HCT116 (cell line): ENCODE results near the gene CACNB2. TPM values are rescaled to one million over a fixed set of nuclear protein-coding genes. Genes with fewer than 3 reads are reported as not detected.

Experiments
- ATAC-seq: fragments of 200-7000 bp; cut with Tn5 transposase; 2 replicates; pipeline ENCODE4 v1.9.1; 2020; ENCODE audit warnings: mild to moderate bottlenecking, moderate library complexity
- BruUV-seq: library from RNA; stranded (reverse); fragments of 400-500 nt; replicated peaks from 2 replicates; lab custom pipeline; 2021; lab: Mats Ljungman, UMichigan
- CTCF ChIA-PET: fragments of 300-600 bp; sonication (Branson Sonifier 250); formaldehyde crosslinking; loops from one replicate; lab custom pipeline; 2021; ENCODE audit warnings: antibody characterized with exemption; lab: Charles Lee
- POLR2A ChIA-PET: fragments of 300-600, 350-600 bp; sonication (Branson Sonifier 250); formaldehyde crosslinking; loops from one replicate; lab custom pipeline; 2021; ENCODE audit warnings: antibody characterized with exemption; lab: Charles Lee
- RAD21 ChIA-PET, 2 experiments: fragments of 300-600 bp; sonication (Branson Sonifier 250); formaldehyde crosslinking; loops; one replicate each; lab custom pipeline; 2023; ENCODE audit warnings: low total read pairs in 2 of 2; ENCODE audit not compliant: uncharacterized antibody in 2 of 2, unreplicated experiment in 2 of 2, low non-redundant PET in 1 of 2; lab: Charles Lee
- DNase-seq: peaks from one replicate; pipeline ENCODE4 v3.0.0-alpha.2; 2010; ENCODE audit warnings: low read depth, low spot score
- H2AFZ ChIP-seq: fragments of 200-600 bp; shearing (Covaris generic), sonication (generic); 2 replicates; pipeline ENCODE4 v1.6.1; 2017; ENCODE audit warnings: low read depth, mixed run types, mixed read lengths, antibody characterized with exemption, low read length; ENCODE audit not compliant: poor library complexity, severe bottlenecking
- H3K27ac ChIP-seq: 2 replicates; pipeline ENCODE4 v1.5.1; 2012; ENCODE audit warnings: low read depth, low read length
- H3K27me3 ChIP-seq: fragments of 200-600 bp; sonication (generic); 2 replicates; pipeline ENCODE4 v1.6.1; 2016; ENCODE audit warnings: mixed run types, low read length, mixed read lengths; ENCODE audit not compliant: insufficient read depth
- H3K36me3 ChIP-seq, 2 experiments: fragments of 200-500 bp in 1 of 2; fragments of 200-600 bp in 1 of 2; sonication (Bioruptor generic) in 1 of 2; sonication (generic) in 1 of 2; 2 replicates each; pipeline versions ENCODE4 v1.5.1 to v1.6.1; 2014 to 2016; ENCODE audit warnings: low read length in 2 of 2, inconsistent platforms in 1 of 2, mixed read lengths in 1 of 2, mixed run types in 1 of 2; ENCODE audit not compliant: insufficient read depth in 2 of 2, control insufficient read depth in 1 of 2
- H3K4me1 ChIP-seq, 2 experiments: fragments of 200-600 bp in 1 of 2; sonication (generic) in 1 of 2; 2 replicates each; pipeline versions ENCODE4 v1.5.1 to v1.6.1; 2012 to 2017; ENCODE audit warnings: low read length in 2 of 2, inconsistent platforms in 1 of 2, mild to moderate bottlenecking in 1 of 2, mixed read lengths in 1 of 2, mixed run types in 1 of 2, moderate library complexity in 1 of 2; ENCODE audit not compliant: insufficient read depth in 2 of 2, control insufficient read depth in 1 of 2
- H3K4me2 ChIP-seq: fragments of 200-600 bp; sonication (generic); 2 replicates; pipeline ENCODE4 v1.6.1; 2017; ENCODE audit warnings: mixed run types, low read length, mixed read lengths
- H3K4me3 ChIP-seq, 2 experiments: fragments of 200-600 bp in 1 of 2; sonication (generic) in 1 of 2; replicated peaks in 1 of 2; 2 replicates each; pipeline ENCODE4 v1.5.1; 2011 to 2016; ENCODE audit warnings: low read length in 2 of 2, control low read depth in 1 of 2, low read depth in 1 of 2, mild to moderate bottlenecking in 1 of 2, mixed read lengths in 1 of 2, mixed run types in 1 of 2
- H3K79me2 ChIP-seq: fragments of 200-600 bp; sonication (generic); 2 replicates; pipeline ENCODE4 v1.6.1; 2017; ENCODE audit warnings: mild to moderate bottlenecking, mixed run types, low read length, moderate library complexity, mixed read lengths; ENCODE audit not compliant: insufficient read depth
- H3K9ac ChIP-seq: fragments of 200-600 bp; sonication (generic); 2 replicates; pipeline ENCODE4 v1.6.1; 2016; ENCODE audit warnings: low read length, mixed read lengths
- H3K9me2 ChIP-seq: fragments of 200-600 bp; sonication (generic), shearing (Covaris generic); 2 replicates; pipeline ENCODE4 v1.6.1; 2017; ENCODE audit warnings: mixed run types, mild to moderate bottlenecking, moderate library complexity; ENCODE audit not compliant: insufficient read depth
- H3K9me3 ChIP-seq, 2 experiments: fragments of 200-500 bp in 1 of 2; fragments of 200-600 bp in 1 of 2; sonication (Bioruptor generic) in 1 of 2; sonication (generic) in 1 of 2; 2 replicates each; pipeline ENCODE4 v1.6.1; 2014 to 2017; ENCODE audit warnings: low read length in 2 of 2, mixed read lengths in 2 of 2, inconsistent platforms in 1 of 2, low read depth in 1 of 2, mild to moderate bottlenecking in 1 of 2, mixed run types in 1 of 2, moderate library complexity in 1 of 2; ENCODE audit not compliant: control insufficient read depth in 1 of 2, insufficient read depth in 1 of 2
- H4K20me1 ChIP-seq: fragments of 200-600 bp; sonication (generic), shearing (Covaris generic); 2 replicates; pipeline ENCODE4 v1.6.1; 2017; ENCODE audit warnings: mixed run types, mild to moderate bottlenecking, moderate library complexity; ENCODE audit not compliant: insufficient read depth
- CBX3 ChIP-seq: IDR thresholded peaks from 2 replicates; pipeline ENCODE4 v1.6.1; 2012; ENCODE audit warnings: low read depth
- CEBPB ChIP-seq: IDR thresholded peaks from 2 replicates; pipeline ENCODE4 v1.6.1; 2012; ENCODE audit warnings: low read depth
- EGR1 ChIP-seq: IDR thresholded peaks from 2 replicates; pipeline ENCODE4 v1.6.1; 2012; ENCODE audit warnings: low read depth
- EZH2 ChIP-seq: fragments of 200-600 bp; sonication (generic); IDR thresholded peaks from 2 replicates; pipeline ENCODE4 v1.6.1; 2017; ENCODE audit warnings: antibody characterized with exemption, mixed run types
- EZH2phosphoT487 ChIP-seq: fragments of 200-600 bp; IDR thresholded peaks from 2 replicates; pipeline ENCODE4 v1.6.1; 2018; ENCODE audit warnings: antibody characterized with exemption, borderline replicate concordance
- FOSL1 ChIP-seq: IDR thresholded peaks from 2 replicates; pipeline ENCODE4 v1.6.1; 2012; ENCODE audit warnings: low read depth
- POLR2A ChIP-seq: IDR thresholded peaks from 2 replicates; pipeline ENCODE4 v1.7.0; 2011; ENCODE audit warnings: borderline replicate concordance; ENCODE audit not compliant: insufficient read depth, insufficient read length; ENCODE audit errors: extremely low read depth
- POLR2AphosphoS5 ChIP-seq: IDR thresholded peaks from 2 replicates; pipeline ENCODE4 v1.6.1; 2011; ENCODE audit warnings: mild to moderate bottlenecking, low read depth, low read length, moderate library complexity
- SIN3A ChIP-seq: IDR thresholded peaks from 2 replicates; pipeline ENCODE4 v1.6.1; 2012; ENCODE audit warnings: low read depth
- SP1 ChIP-seq: IDR thresholded peaks from 2 replicates; pipeline ENCODE4 v1.6.1; 2012; ENCODE audit warnings: low read depth
- TCF7L2 ChIP-seq: IDR thresholded peaks from 2 replicates; pipeline ENCODE4 v1.7.0; 2011; ENCODE audit warnings: borderline replicate concordance, inconsistent platforms; ENCODE audit not compliant: insufficient read depth, insufficient read length; ENCODE audit errors: extremely low read depth
- YY1 ChIP-seq: IDR thresholded peaks from 2 replicates; pipeline ENCODE4 v1.6.1; 2011; ENCODE audit warnings: low read length, low read depth, moderate library complexity, mild to moderate bottlenecking; ENCODE audit not compliant: insufficient replicate concordance; ENCODE audit errors: extremely low read depth
- intact Hi-C: fragments of 100-400 bp; cut with micrococcal nuclease; formaldehyde crosslinking; loops from 2 replicates; pipeline ENCODE4 v1.10.0; 2022
- total RNA-seq: library from RNA; stranded (reverse); gene quantifications from one replicate; pipeline ENCODE4 v1.2.1, GENCODE V29; 2021; ENCODE audit not compliant: unreplicated experiment
- TF ChIP-seq, protein P1 (sequence below), 3 experiments: fragments of 200-600 bp in 1 of 3; sonication (generic) in 1 of 3; IDR thresholded peaks in 2 of 3; conservative IDR thresholded peaks in 1 of 3; 2 replicates each; pipeline ENCODE4 v1.5.1; 2012 to 2017; ENCODE audit warnings: low read depth in 2 of 3, low read length in 2 of 3, antibody characterized with exemption in 1 of 3, borderline replicate concordance in 1 of 3, control low read depth in 1 of 3, mild to moderate bottlenecking in 1 of 3, mixed read lengths in 1 of 3, mixed run types in 1 of 3, moderate library complexity in 1 of 3; ENCODE audit not compliant: insufficient read depth in 1 of 3
- TF ChIP-seq, protein P2 (sequence below): IDR thresholded peaks from 2 replicates; pipeline ENCODE4 v1.6.1; 2012; ENCODE audit warnings: low read depth

CACNB2 gene
- total RNA-seq, 1 experiment from 2014 or later, result 0.71 TPM

DNA sequence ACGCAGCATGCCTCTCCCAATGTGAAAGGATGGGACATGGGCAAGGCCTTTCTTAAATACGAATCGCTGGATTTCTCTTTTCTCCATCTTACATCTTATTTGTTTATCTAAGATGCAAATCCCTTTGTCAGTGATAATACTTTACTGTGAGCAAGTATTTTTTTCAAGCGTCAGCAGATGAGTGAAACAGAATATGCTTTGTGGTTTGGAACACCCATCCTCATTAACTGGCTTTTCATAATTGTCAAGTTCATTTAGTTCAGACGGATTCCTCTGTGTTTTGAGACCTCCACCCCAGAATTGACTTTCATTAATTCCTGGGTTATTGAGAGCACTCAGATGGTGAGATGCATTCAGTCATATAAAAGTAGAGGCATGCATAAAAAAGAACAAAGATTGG, 361.4 kb downstream of the CACNB2 start:
- Histone ChIP-seq H2AFZ (no peak overlapping the region), H4K20me1 (no peaks in the 10 kb centered on the region), H3K4me2 (no peak overlapping the region), H3K9ac (no peak overlapping the region), H3K9me3 (no peaks in the 10 kb centered on the region), H3K9me2 (no peaks in the 10 kb centered on the region), H3K27me3 (no peaks in the 10 kb centered on the region), H3K27ac (no peak overlapping the region), H3K4me1 (no peaks in the 10 kb centered on the region), H3K4me3 (no peak overlapping the region), H3K36me3 (no peaks in the 10 kb centered on the region), H3K79me2 (no peaks in the 10 kb centered on the region)
- intact Hi-C loops, result no loop called here
- RAD21 ChIA-PET, result no interaction called here
- BruUV-seq, result no TSS peak
- TF ChIP-seq EZH2phosphoT487 (no peak), CBX3 (no peak), POLR2A (no peak), YY1 (no peak), EZH2 (no peak), SIN3A (no peak), SP1 (no peak), EGR1 (no peak)
- TF ChIP-seq, protein P1, sequence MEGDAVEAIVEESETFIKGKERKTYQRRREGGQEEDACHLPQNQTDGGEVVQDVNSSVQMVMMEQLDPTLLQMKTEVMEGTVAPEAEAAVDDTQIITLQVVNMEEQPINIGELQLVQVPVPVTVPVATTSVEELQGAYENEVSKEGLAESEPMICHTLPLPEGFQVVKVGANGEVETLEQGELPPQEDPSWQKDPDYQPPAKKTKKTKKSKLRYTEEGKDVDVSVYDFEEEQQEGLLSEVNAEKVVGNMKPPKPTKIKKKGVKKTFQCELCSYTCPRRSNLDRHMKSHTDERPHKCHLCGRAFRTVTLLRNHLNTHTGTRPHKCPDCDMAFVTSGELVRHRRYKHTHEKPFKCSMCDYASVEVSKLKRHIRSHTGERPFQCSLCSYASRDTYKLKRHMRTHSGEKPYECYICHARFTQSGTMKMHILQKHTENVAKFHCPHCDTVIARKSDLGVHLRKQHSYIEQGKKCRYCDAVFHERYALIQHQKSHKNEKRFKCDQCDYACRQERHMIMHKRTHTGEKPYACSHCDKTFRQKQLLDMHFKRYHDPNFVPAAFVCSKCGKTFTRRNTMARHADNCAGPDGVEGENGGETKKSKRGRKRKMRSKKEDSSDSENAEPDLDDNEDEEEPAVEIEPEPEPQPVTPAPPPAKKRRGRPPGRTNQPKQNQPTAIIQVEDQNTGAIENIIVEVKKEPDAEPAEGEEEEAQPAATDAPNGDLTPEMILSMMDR (IDR thresholded peaks at IDR 0.05 in 2 of 3, conservative IDR thresholded peaks at IDR 0.05 in 1 of 3; ENCODE audit: borderline replicate concordance in 1 of 3, insufficient read depth in 1 of 3, low read depth in 2 of 3, low read length in 2 of 3), result no peak
- ATAC-seq, result no peak
- no peak for DNase-seq
- POLR2A ChIA-PET, result interaction anchor here (0.7 kb wide), 1 partner anchor 43 kb away, joined by 3 read pairs; no protein-coding TSS in a partner anchor
- CTCF ChIA-PET, result no interaction called here

DNA sequence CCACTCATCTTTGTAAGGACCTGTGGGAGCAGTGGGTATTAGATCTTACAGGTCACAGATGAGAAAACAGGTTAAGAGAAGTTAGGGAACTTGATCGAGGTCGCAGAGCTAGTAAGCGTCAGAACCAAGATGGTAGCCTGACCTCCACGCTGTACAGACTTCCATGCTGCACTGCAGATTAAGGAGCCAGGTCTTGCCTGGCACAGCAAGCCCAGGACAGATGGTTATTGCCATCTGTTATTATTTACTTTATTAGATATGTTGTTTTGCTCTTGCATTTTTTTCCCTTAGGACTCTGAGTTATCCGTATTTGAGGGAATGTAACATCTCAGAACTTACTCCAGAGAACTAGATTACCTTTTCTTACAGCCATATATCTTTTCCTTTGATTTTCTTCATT, 363.9 kb downstream of the CACNB2 start:
- ChIA-PET POLR2A (no interaction called here), RAD21 (no interaction called here), CTCF (no interaction called here)
- Histone ChIP-seq H3K27ac (no peak overlapping the region), H3K27me3 (no peaks in the 10 kb centered on the region), H3K9ac (no peak overlapping the region), H3K9me3 (no peaks in the 10 kb centered on the region), H3K36me3 (no peaks in the 10 kb centered on the region), H2AFZ (no peak overlapping the region), H3K9me2 (no peaks in the 10 kb centered on the region), H3K4me3 (no peak overlapping the region), H3K4me1 (no peaks in the 10 kb centered on the region), H3K79me2 (no peaks in the 10 kb centered on the region), H3K4me2 (no peak overlapping the region), H4K20me1 (no peaks in the 10 kb centered on the region)
- BruUV-seq, result no TSS peak
- ATAC-seq, result no peak
- no peak for DNase-seq
- intact Hi-C loops, result no loop called here
- TF ChIP-seq CEBPB, result no peak
- TF ChIP-seq POLR2A, result no peak
- no peak for TF ChIP-seq EGR1
- no peak for TF ChIP-seq TCF7L2
- TF ChIP-seq, protein P2, sequence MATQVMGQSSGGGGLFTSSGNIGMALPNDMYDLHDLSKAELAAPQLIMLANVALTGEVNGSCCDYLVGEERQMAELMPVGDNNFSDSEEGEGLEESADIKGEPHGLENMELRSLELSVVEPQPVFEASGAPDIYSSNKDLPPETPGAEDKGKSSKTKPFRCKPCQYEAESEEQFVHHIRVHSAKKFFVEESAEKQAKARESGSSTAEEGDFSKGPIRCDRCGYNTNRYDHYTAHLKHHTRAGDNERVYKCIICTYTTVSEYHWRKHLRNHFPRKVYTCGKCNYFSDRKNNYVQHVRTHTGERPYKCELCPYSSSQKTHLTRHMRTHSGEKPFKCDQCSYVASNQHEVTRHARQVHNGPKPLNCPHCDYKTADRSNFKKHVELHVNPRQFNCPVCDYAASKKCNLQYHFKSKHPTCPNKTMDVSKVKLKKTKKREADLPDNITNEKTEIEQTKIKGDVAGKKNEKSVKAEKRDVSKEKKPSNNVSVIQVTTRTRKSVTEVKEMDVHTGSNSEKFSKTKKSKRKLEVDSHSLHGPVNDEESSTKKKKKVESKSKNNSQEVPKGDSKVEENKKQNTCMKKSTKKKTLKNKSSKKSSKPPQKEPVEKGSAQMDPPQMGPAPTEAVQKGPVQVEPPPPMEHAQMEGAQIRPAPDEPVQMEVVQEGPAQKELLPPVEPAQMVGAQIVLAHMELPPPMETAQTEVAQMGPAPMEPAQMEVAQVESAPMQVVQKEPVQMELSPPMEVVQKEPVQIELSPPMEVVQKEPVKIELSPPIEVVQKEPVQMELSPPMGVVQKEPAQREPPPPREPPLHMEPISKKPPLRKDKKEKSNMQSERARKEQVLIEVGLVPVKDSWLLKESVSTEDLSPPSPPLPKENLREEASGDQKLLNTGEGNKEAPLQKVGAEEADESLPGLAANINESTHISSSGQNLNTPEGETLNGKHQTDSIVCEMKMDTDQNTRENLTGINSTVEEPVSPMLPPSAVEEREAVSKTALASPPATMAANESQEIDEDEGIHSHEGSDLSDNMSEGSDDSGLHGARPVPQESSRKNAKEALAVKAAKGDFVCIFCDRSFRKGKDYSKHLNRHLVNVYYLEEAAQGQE, result no peak
- TF ChIP-seq CBX3, result no peak
- TF ChIP-seq YY1, result no peak
- no peak for TF ChIP-seq FOSL1
- TF ChIP-seq SIN3A, result no peak
- no peak for TF ChIP-seq POLR2AphosphoS5
- TF ChIP-seq SP1, result no peak
